ENCODE results near the gene HMCN1. TPM values are rescaled to one million over a fixed set of nuclear protein-coding genes. Genes with fewer than 3 reads are reported as not detected.

The HMCN1 gene
- total RNA-seq, 6 experiments from 2014 or later, result 4.7 to 7.5 (median 5.7) TPM

GRCh38 chr1:186139115-186139514, 404.9 kb downstream of the HMCN1 start:
- WGBS (ENCODE audit: insufficient coverage, low coverage, low lambda C conversion rate, missing lambda C conversion rate), result 61% methylated on average over 4 of the region's 4 CpGs
- no peak for ATAC-seq

GRCh38 chr1:186139701-186140100, 405.5 kb downstream of the HMCN1 start:
- DNase-seq (no peak), ATAC-seq (no peak)
- H3K36me3 ChIP-seq, result no peaks in the 10 kb centered on the region
- no peaks in the 10 kb centered on the region for H3K27me3 ChIP-seq
- WGBS (ENCODE audit: insufficient coverage, low coverage, low lambda C conversion rate, missing lambda C conversion rate), result 52% methylated on average over 3 of the region's 3 CpGs
- no peak overlapping the region for H3K27ac ChIP-seq
- H3K9me3 ChIP-seq, result no peaks in the 10 kb centered on the region
- no peaks in the 10 kb centered on the region for H3K4me1 ChIP-seq
- no peak overlapping the region for H3K4me3 ChIP-seq
- TF ChIP-seq POLR2A (IDR thresholded peaks at IDR 0.05), result no peak
- no peak for TF ChIP-seq CTCF (IDR thresholded peaks at IDR 0.05)
- intact Hi-C loops (cut with DNase I), result no loop called here

More at GRCh38 chr1:186139115-186139514, 404.9 kb downstream of the HMCN1 start:
- Histone ChIP-seq H3K4me1 (no peaks in the 10 kb centered on the region), H3K4me3 (no peak overlapping the region), H3K36me3 (no peaks in the 10 kb centered on the region), H3K27me3 (no peaks in the 10 kb centered on the region), H3K27ac (no peak overlapping the region), H3K9me3 (no peaks in the 10 kb centered on the region)
- no peak for DNase-seq
- intact Hi-C loops (cut with DNase I), result no loop called here
- TF ChIP-seq CTCF (IDR thresholded peaks at IDR 0.05), result no peak
- TF ChIP-seq POLR2A (IDR thresholded peaks at IDR 0.05), result no peak

- Histone ChIP-seq H3K36me3 (no peaks in the 10 kb centered on the region), H3K27me3 (no peaks in the 10 kb centered on the region), H3K4me1 (no peaks in the 10 kb centered on the region), H3K4me3 (no peak overlapping the region), H3K9me3 (no peaks in the 10 kb centered on the region), H3K27ac (no peak overlapping the region)
- DNase-seq (no peak), ATAC-seq (no peak)
- TF ChIP-seq CTCF (IDR thresholded peaks at IDR 0.05) (no peak), POLR2A (IDR thresholded peaks at IDR 0.05) (no peak)
- WGBS (ENCODE audit: insufficient coverage, low coverage, low lambda C conversion rate, missing lambda C conversion rate), result 77% methylated on average over 1 of the region's 1 CpG
- intact Hi-C loops (cut with DNase I), result no loop called here
These were observed 408.0 kb downstream of the HMCN1 start for GRCh38 chr1:186142159-186142558.

GRCh38 chr1:186142916-186143315, 408.7 kb downstream of the HMCN1 start:
- Histone ChIP-seq H3K9me3 (no peaks in the 10 kb centered on the region), H3K4me1 (no peaks in the 10 kb centered on the region), H3K36me3 (no peaks in the 10 kb centered on the region), H3K27me3 (no peaks in the 10 kb centered on the region), H3K27ac (no peak overlapping the region), H3K4me3 (no peak overlapping the region)
- no peak for DNase-seq
- TF ChIP-seq CTCF (IDR thresholded peaks at IDR 0.05) (no peak), POLR2A (IDR thresholded peaks at IDR 0.05) (no peak)
- intact Hi-C loops (cut with DNase I), result no loop called here
- no peak for ATAC-seq

- DNase-seq (no peak), ATAC-seq (no peak)
- H3K4me1 ChIP-seq, result no peaks in the 10 kb centered on the region
- no peaks in the 10 kb centered on the region for H3K36me3 ChIP-seq
- no peak overlapping the region for H3K27ac ChIP-seq
- TF ChIP-seq CTCF (IDR thresholded peaks at IDR 0.05) (no peak), POLR2A (IDR thresholded peaks at IDR 0.05) (no peak)
- H3K27me3 ChIP-seq, result no peaks in the 10 kb centered on the region
- intact Hi-C loops (cut with DNase I), result no loop called here
- no peaks in the 10 kb centered on the region for H3K9me3 ChIP-seq
- no peak overlapping the region for H3K4me3 ChIP-seq
These were observed 409.3 kb downstream of the HMCN1 start for GRCh38 chr1:186143481-186143880.

Measured in right lobe of liver (tissue), 6 donors.